SK-N-MC (cell line): Measurements from ENCODE around the gene TUBB4B.

Source experiments
- EZH2 ChIP-seq: fragments of 200-600 bp; sonication (generic); IDR thresholded peaks from one replicate; pipeline ENCODE4 v1.6.1; 2017; ENCODE audit warnings: antibody characterized with exemption
- FOXP2 ChIP-seq: optimal IDR thresholded peaks from 2 replicates; pipeline ENCODE3; 2011; ENCODE audit warnings: mild to moderate bottlenecking, moderate library complexity; ENCODE audit not compliant: insufficient read depth; ENCODE audit errors: extremely low read length, control extremely low read depth
- POLR2AphosphoS5 ChIP-seq: IDR thresholded peaks from 2 replicates; pipeline ENCODE4 v1.6.1; 2012; ENCODE audit warnings: mild to moderate bottlenecking, low read depth, low read length, borderline replicate concordance

GRCh38 chr9:137236238-137236935 is 4.7 kb upstream of the TUBB4B start:
- TF ChIP-seq EZH2, result no peak
- no peak for TF ChIP-seq POLR2AphosphoS5
- no peak for TF ChIP-seq FOXP2
